Heart left ventricle (tissue), 13 donors: ENCODE results near the gene ZNF837.

Experiments used
- POLR2A ChIP-seq, 2 donors: fragments of 450-650 bp; IDR thresholded peaks; one replicate each; pipeline ENCODE4 v1.6.1; 2017; ENCODE audit warnings: antibody characterized with exemption in 2 of 2, mild to moderate bottlenecking in 2 of 2, moderate library complexity in 2 of 2
- TF ChIP-seq, protein P1 (sequence below), 12 donors: fragments of 200-600 bp; sonication (generic) in 4 of 12; IDR thresholded peaks; one replicate each; pipeline versions ENCODE4 v1.5.0 to v1.8.0; 2018 to 2022; ENCODE audit warnings: antibody characterized with exemption in 12 of 12, mild to moderate bottlenecking in 5 of 12
- donor health status: ischemic (EF 13 %, LVEDD 7.1; RV severe dilation, severe dysfunction).
- donor health status: DM: no; HTN: yes; CAD: no.
- donor health status: DM: no; HTN: no; CAD: no.
- donor health status: ischemic (EF 25% LVEDD 6.9; RV normal size, moderate dysfunction).
- donor health status: ischemic (EF 25% LVEDD 5.7; RV mildly dilated, moderate dysfunction).
- donor health status: ischemic (EF 35%, LVEDD 5.7; RV mildly dilated, moderate dysfunction).
- donor health status: nonischemic (EF 11% LVEDD 7.7; RV severe dilation, severe dysfunction).
- donor health status: DM: yes; HTN: yes; CAD: no.
- donor health status: PGD.
- donor health status: ischemic (EF 29% LVEDD 5.4; RV normal size, mild dysfunction).
- donor health status: nonischemic (EF 23%, LVEDD 6.1; RV moderate dilation, normal function).

DNA sequence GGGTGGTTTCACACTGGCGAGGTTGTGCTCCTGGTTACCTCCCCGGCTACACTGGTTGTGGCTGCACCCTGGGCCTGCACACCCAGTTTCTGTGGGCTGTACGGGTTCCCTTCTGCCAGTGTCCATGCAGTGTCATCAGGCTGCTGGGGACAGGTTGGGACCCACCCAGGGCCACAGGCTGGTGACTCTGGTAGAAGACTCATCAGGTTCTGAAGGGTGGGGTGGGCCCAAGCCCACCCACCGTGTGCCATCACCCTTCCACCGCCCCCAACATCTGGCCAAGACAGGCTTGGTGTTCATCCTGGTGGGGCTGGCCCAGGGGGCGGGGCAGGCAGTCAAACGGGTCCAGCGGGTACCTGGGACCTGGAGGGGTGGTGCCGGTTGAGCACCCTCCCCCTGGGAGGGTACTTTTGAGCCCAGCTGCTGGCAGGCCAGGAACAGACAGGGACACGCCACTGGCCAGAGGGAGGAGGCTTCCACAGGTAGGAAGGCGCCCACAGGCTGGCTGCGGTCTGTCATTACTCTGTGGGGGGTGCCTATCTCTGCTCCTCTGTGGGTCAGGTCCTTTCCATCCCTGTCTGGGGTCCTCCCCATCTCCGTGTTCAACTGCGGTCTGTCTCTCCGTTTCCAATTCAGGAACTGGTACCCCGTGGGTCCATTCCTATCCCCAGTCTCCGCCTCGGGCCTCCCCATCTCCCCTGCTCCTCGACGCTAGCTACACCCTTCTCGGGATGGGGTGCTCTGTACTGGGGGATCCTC is 14.6 kb upstream of the ZNF837 start, which contains the start of gene RNF225:
- TF ChIP-seq, protein P1, sequence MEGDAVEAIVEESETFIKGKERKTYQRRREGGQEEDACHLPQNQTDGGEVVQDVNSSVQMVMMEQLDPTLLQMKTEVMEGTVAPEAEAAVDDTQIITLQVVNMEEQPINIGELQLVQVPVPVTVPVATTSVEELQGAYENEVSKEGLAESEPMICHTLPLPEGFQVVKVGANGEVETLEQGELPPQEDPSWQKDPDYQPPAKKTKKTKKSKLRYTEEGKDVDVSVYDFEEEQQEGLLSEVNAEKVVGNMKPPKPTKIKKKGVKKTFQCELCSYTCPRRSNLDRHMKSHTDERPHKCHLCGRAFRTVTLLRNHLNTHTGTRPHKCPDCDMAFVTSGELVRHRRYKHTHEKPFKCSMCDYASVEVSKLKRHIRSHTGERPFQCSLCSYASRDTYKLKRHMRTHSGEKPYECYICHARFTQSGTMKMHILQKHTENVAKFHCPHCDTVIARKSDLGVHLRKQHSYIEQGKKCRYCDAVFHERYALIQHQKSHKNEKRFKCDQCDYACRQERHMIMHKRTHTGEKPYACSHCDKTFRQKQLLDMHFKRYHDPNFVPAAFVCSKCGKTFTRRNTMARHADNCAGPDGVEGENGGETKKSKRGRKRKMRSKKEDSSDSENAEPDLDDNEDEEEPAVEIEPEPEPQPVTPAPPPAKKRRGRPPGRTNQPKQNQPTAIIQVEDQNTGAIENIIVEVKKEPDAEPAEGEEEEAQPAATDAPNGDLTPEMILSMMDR (IDR thresholded peaks at IDR 0.05), result no peak
- no peak for TF ChIP-seq POLR2A (IDR thresholded peaks at IDR 0.05)
